Activated CD8-positive, alpha-beta memory T cell treated with anti-CD3 and anti-CD28 coated beads, Interleukin-2, amount 50 U/mL, for 1 hour (primary cell): ENCODE data around the gene MTUS2.

Source experiments
- DNase-seq: peaks from one replicate; pipeline ENCODE4 v3.0.0-alpha.2; 2020; ENCODE audit errors: extremely low read depth

Gene MTUS2

GRCh38 chr13:29452773-29453616, 632.9 kb downstream of the MTUS2 start:
- DNase-seq = no peak

GRCh38 chr13:29453617-29454011, 633.5 kb downstream of the MTUS2 start:
- DNase-seq = no peak

GRCh38 chr13:29454931-29455481, 634.9 kb downstream of the MTUS2 start:
- DNase-seq = no peak

- DNase-seq = no peak
Observed at GRCh38 chr13:29456419-29456818, 636.3 kb downstream of the MTUS2 start.

GRCh38 chr13:29457299-29457698, 637.2 kb downstream of the MTUS2 start:
- no peak for DNase-seq

- no peak for DNase-seq
Observed at GRCh38 chr13:29458419-29458818, 638.3 kb downstream of the MTUS2 start.

GRCh38 chr13:29459813-29460355, 639.7 kb downstream of the MTUS2 start:
- no peak for DNase-seq

- no peak for DNase-seq
Observed at GRCh38 chr13:29464105-29464679, 644.1 kb downstream of the MTUS2 start.

GRCh38 chr13:29465741-29466293, 645.7 kb downstream of the MTUS2 start:
- DNase-seq = no peak

- no peak for DNase-seq
Observed at GRCh38 chr13:29471551-29471950, 651.4 kb downstream of the MTUS2 start.

GRCh38 chr13:29472332-29472961, 652.3 kb downstream of the MTUS2 start:
- DNase-seq = no peak

- DNase-seq = no peak
Observed at GRCh38 chr13:29473166-29473565, 653.0 kb downstream of the MTUS2 start.

GRCh38 chr13:29474991-29475390, 654.9 kb downstream of the MTUS2 start:
- DNase-seq = no peak

GRCh38 chr13:29476046-29476445, 655.9 kb downstream of the MTUS2 start:
- no peak for DNase-seq

GRCh38 chr13:29479716-29480492, 659.8 kb downstream of the MTUS2 start:
- no peak for DNase-seq

GRCh38 chr13:29480893-29481525, 660.9 kb downstream of the MTUS2 start:
- no peak for DNase-seq

GRCh38 chr13:29481603-29482002, 661.5 kb downstream of the MTUS2 start:
- DNase-seq = no peak

GRCh38 chr13:29482504-29482903, 662.4 kb downstream of the MTUS2 start:
- no peak for DNase-seq

- no peak for DNase-seq
Observed at GRCh38 chr13:29483211-29483610, 663.1 kb downstream of the MTUS2 start.

GRCh38 chr13:29483623-29484022, 663.5 kb downstream of the MTUS2 start:
- no peak for DNase-seq

- DNase-seq = no peak
Observed at GRCh38 chr13:29484236-29484635, 664.1 kb downstream of the MTUS2 start.
